Heart left ventricle (tissue), 16 donors: ENCODE measurements around the gene SND1. TPM values are rescaled to one million over a fixed set of nuclear protein-coding genes. Genes with fewer than 3 reads are reported as not detected.

Source experiments
- ATAC-seq, 4 donors: fragments of 200-7000 bp; cut with Tn5 transposase; one replicate each; pipeline ENCODE4 v1.9.1; 2020 to 2022; ENCODE audit warnings: moderate library complexity in 4 of 4, mild to moderate bottlenecking in 3 of 4, moderate number of reproducible peaks in 1 of 4
- DNase-seq, 5 donors: peaks; one replicate each; pipeline ENCODE4 v3.0.0-alpha.2; 2020
- H3K27ac ChIP-seq, 12 donors: fragments of 200-600 bp; sonication (generic) in 4 of 12; one replicate each; pipeline versions ENCODE4 v1.5.0 to v1.8.0; 2016 to 2022; ENCODE audit warnings: mild to moderate bottlenecking in 2 of 12
- H3K27me3 ChIP-seq, 9 donors: fragments of 200-600 bp; sonication (generic) in 2 of 9; one replicate each; pipeline versions ENCODE4 v1.5.1 to v1.8.0; 2016 to 2022; ENCODE audit warnings: mild to moderate bottlenecking in 3 of 9
- H3K36me3 ChIP-seq, 9 donors: fragments of 200-600 bp; sonication (generic) in 2 of 9; one replicate each; pipeline versions ENCODE4 v1.5.0 to v1.8.0; 2018 to 2022; ENCODE audit warnings: mild to moderate bottlenecking in 2 of 9
- H3K4me1 ChIP-seq, 12 donors: fragments of 200-600 bp; sonication (generic) in 4 of 12; one replicate each; pipeline versions ENCODE4 v1.5.0 to v1.8.0; 2016 to 2022; ENCODE audit warnings: mild to moderate bottlenecking in 3 of 12
- H3K4me3 ChIP-seq, 12 donors: fragments of 200-600 bp; sonication (generic) in 4 of 12; one replicate each; pipeline versions ENCODE4 v1.5.0 to v1.8.0; 2017 to 2022; ENCODE audit warnings: mild to moderate bottlenecking in 9 of 12, moderate library complexity in 4 of 12
- H3K9me3 ChIP-seq, 12 donors: fragments of 200-600 bp; sonication (generic) in 4 of 12; one replicate each; pipeline versions ENCODE4 v1.5.0 to v1.8.0; 2016 to 2022; ENCODE audit warnings: mild to moderate bottlenecking in 1 of 12
- CTCF ChIP-seq, 12 donors: fragments of 200-600 bp; sonication (generic) in 4 of 12; IDR thresholded peaks; one replicate each; pipeline versions ENCODE4 v1.5.0 to v1.8.0; 2018 to 2022; ENCODE audit warnings: antibody characterized with exemption in 12 of 12, mild to moderate bottlenecking in 5 of 12
- POLR2A ChIP-seq, 2 donors: fragments of 450-650 bp; IDR thresholded peaks; one replicate each; pipeline ENCODE4 v1.6.1; 2017; ENCODE audit warnings: antibody characterized with exemption in 2 of 2, mild to moderate bottlenecking in 2 of 2, moderate library complexity in 2 of 2
- WGBS, 4 donors: extraction: QIAGEN DNeasy Blood & Tissue Kit in 2 of 4; methylation state at CpG; one replicate each; pipeline versions ENCODE4 v1.1.5 to v1.1.7; 2013 to 2018; 5-methylcytosine and 5-hydroxymethylcytosine counted together
- intact Hi-C, 10 donors: fragments of 100-400 bp; cut with DNase I; formaldehyde crosslinking; loops; one replicate each; pipeline versions ENCODE4 v1.11.1 to v1.14.2; 2022
- polyA plus RNA-seq, 2 donors: library from polyadenylated mRNA; stranded (reverse); fragments of 200-250 nt; gene quantifications; one replicate each; pipeline ENCODE4 v1.2.3, GENCODE V29; 2013
- total RNA-seq, 9 donors: library from RNA; depleted of rRNA in 2 of 9; stranded (reverse); fragments of >200 nt in 2 of 9; fragmentation: NEBNext Ultra II Directional in 3 of 9; extraction: Animal tissue kit (Norgen Biotek cat#: 25700) in 3 of 9; gene quantifications; one replicate each; pipeline versions ENCODE4 v1.1.0 to v1.2.4, GENCODE V29; 2016 to 2023
- donor health status: ischemic (EF 13 %, LVEDD 7.1; RV severe dilation, severe dysfunction).
- donor health status: healthy with polysubstance abuse.
- donor health status: DM: no; HTN: yes; CAD: no.
- donor health status: DM: no; HTN: no; CAD: no.
- donor health status: ischemic (EF 25% LVEDD 6.9; RV normal size, moderate dysfunction).
- donor health status: ischemic (EF 25% LVEDD 5.7; RV mildly dilated, moderate dysfunction).
- donor health status: healthy.
- donor health status: DM: yes; HTN: yes; CAD: no.
- donor health status: ischemic (EF 35%, LVEDD 5.7; RV mildly dilated, moderate dysfunction).
- donor health status: nonischemic (EF 11% LVEDD 7.7; RV severe dilation, severe dysfunction).
- donor health status: DM: yes; HTN: yes; CAD: no.
- donor health status: PGD.
- donor health status: ischemic (EF 29% LVEDD 5.4; RV normal size, mild dysfunction).
- donor health status: nonischemic (EF 23%, LVEDD 6.1; RV moderate dilation, normal function).

The SND1 gene
- total and polyA plus RNA-seq, 11 donors = 45.6 to 115 (median 76.3) TPM

DNA sequence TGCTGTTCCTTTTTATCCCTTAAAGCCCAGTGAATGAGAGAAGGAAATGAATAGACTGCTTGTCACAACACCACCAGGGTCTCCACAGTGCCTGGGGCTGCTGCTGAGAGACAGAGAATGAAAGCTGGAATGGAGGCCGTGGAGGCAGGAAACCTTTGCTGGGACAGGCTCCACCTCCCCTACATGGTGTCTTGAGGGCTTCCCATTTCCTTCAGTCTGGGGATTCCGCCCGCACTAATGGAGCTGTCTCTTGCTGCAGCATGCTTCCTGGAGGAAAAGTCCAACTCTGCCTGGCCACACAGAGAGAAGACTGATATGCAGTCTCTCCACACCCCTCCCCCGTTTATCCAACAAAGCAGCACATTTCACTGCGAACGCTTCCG, 324.7 kb downstream of the SND1 start:
- intact Hi-C loops = no loop called here
- H3K27me3 ChIP-seq = no peaks in the 10 kb centered on the region
- TF ChIP-seq CTCF (IDR thresholded peaks at IDR 0.05) (no peak), POLR2A (IDR thresholded peaks at IDR 0.05) (no peak)
- WGBS, 4 donors = 81 to 90% (median 87%) methylated on average over 7 of the region's 7 CpGs
- no peaks in the 10 kb centered on the region for H3K36me3 ChIP-seq
- ATAC-seq (no peak), DNase-seq (no peak)
- peaks cover 0 to 14% (median 0%) of the 10 kb centered on the region in 12 donors for H3K9me3 ChIP-seq
- H3K27ac ChIP-seq = no peak overlapping the region
- peaks cover 0 to 5% (median 0%) of the 10 kb centered on the region in 12 donors for H3K4me1 ChIP-seq
- no peak overlapping the region for H3K4me3 ChIP-seq

DNA sequence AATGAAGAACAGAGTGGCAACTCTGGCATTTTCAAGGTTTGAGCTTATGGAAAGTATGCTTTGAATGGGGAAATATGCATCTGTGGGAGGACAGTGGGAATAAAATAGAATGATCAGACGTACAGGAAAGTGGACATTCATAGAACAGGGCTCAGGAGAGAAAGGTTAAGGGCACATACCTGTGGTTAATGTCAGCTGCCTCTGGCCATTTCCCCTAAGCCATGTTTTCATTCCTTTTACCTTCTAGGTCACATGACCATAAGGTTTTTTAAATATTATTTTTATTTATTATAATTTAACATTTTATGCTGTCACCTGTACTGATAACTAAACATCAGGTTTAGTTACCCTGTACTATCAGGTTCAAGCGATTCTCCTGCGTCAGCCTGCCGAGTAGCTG, 326.4 kb downstream of the SND1 start:
- Histone ChIP-seq H3K36me3 (no peaks in the 10 kb centered on the region), H3K27me3 (no peaks in the 10 kb centered on the region), H3K4me1 (peaks cover 0 to 8% (median under 1%) of the 10 kb centered on the region in 12 donors), H3K27ac (no peak overlapping the region), H3K9me3 (peaks cover 0 to 14% (median 0%) of the 10 kb centered on the region in 12 donors), H3K4me3 (no peak overlapping the region)
- intact Hi-C loops = no loop called here
- 95 to 99% (median 97%) methylated on average over 4 of the region's 4 CpGs for WGBS, 4 donors
- no peak for DNase-seq
- no peak for ATAC-seq
- no peak for TF ChIP-seq POLR2A (IDR thresholded peaks at IDR 0.05)
- TF ChIP-seq CTCF (IDR thresholded peaks at IDR 0.05) = no peak

GRCh38 chr7:127979113-127979727, 327.2 kb downstream of the SND1 start:
- Histone ChIP-seq H3K4me1 (peaks cover 0 to 14% (median 4%) of the 10 kb centered on the region in 12 donors), H3K9me3 (peaks cover 0 to 14% (median 0%) of the 10 kb centered on the region in 12 donors), H3K36me3 (no peaks in the 10 kb centered on the region), H3K27ac (no peak overlapping the region), H3K4me3 (no peak overlapping the region), H3K27me3 (no peaks in the 10 kb centered on the region)
- 96 to 98% (median 97%) methylated on average over 9 of the region's 9 CpGs for WGBS, 4 donors
- DNase-seq = no peak
- no peak for ATAC-seq
- TF ChIP-seq POLR2A (IDR thresholded peaks at IDR 0.05) (no peak), CTCF (IDR thresholded peaks at IDR 0.05) (no peak)
- intact Hi-C loops = no loop called here

DNA sequence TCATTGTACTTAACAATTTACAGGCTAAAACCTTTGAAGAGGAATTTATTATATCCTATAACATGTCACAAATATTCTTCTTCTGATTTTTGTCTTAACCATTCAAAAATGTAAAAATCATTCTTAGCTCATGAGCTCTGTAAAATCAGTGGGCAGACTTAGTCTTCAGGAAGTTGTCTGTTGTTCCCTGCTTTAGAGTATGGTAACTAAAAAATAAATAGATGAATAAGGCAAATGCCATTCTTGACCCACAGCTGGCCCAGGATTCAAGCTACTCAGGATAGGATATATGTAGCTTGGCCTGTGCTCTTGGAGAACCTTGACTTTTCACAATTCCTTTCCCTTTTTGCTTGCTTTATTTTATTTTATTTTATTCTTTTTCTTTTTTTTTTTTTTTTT, 327.7 kb downstream of the SND1 start:
- no peak overlapping the region for H3K27ac ChIP-seq
- peaks cover 0 to 14% (median 4%) of the 10 kb centered on the region in 12 donors for H3K4me1 ChIP-seq
- peaks cover 0 to 14% (median 0%) of the 10 kb centered on the region in 12 donors for H3K9me3 ChIP-seq
- no peaks in the 10 kb centered on the region for H3K27me3 ChIP-seq
- intact Hi-C loops = no loop called here
- TF ChIP-seq POLR2A (IDR thresholded peaks at IDR 0.05) (no peak), CTCF (IDR thresholded peaks at IDR 0.05) (no peak)
- H3K4me3 ChIP-seq = no peak overlapping the region
- ATAC-seq (no peak), DNase-seq (no peak)
- H3K36me3 ChIP-seq = no peaks in the 10 kb centered on the region
